PC-3 (cell line): Measurements from ENCODE around the gene UTS2B. TPM values are rescaled to one million over a fixed set of nuclear protein-coding genes. Genes with fewer than 3 reads are reported as not detected.

Experiments used
- ATAC-seq: fragments of 200-7000 bp; cut with Tn5 transposase; 2 replicates; pipeline ENCODE4 v1.9.1; 2020; ENCODE audit warnings: mild to moderate bottlenecking, moderate library complexity
- BruUV-seq: library from RNA; stranded (reverse); fragments of 400-500 nt; replicated peaks from 2 replicates; lab custom pipeline; 2021; lab: Mats Ljungman, UMichigan
- CTCF ChIA-PET: fragments of 300-600 bp; sonication (Branson Sonifier 250); formaldehyde crosslinking; loops from one replicate; lab custom pipeline; 2022; ENCODE audit warnings: antibody characterized with exemption; lab: Charles Lee
- POLR2A ChIA-PET: fragments of 300-600 bp; sonication (Branson Sonifier 250); formaldehyde crosslinking; loops from one replicate; lab custom pipeline; 2022; ENCODE audit warnings: antibody characterized with exemption; ENCODE audit not compliant: unreplicated experiment; lab: Charles Lee
- DNase-seq: peaks from one replicate; pipeline ENCODE4 v3.0.0-alpha.2; 2015
- H2AFZ ChIP-seq: fragments of 300-600 bp; sonication (generic); 2 replicates; pipeline ENCODE4 v1.6.0; 2016; ENCODE audit warnings: antibody characterized with exemption, low read length
- H3F3A ChIP-seq: fragments of 300-600 bp; sonication (generic); one replicate; pipeline ENCODE4 v1.6.0; 2017; ENCODE audit warnings: antibody characterized with exemption, low read length, control low read depth, mild to moderate bottlenecking; ENCODE audit not compliant: unreplicated experiment
- H3K27ac ChIP-seq: fragments of 300-600 bp; sonication (generic); 2 replicates; pipeline ENCODE4 v1.5.1; 2016; ENCODE audit warnings: mild to moderate bottlenecking, low read length
- H3K27me3 ChIP-seq: fragments of 300-600 bp; sonication (generic); 2 replicates; pipeline ENCODE4 v1.6.1; 2016; ENCODE audit warnings: low read length, mixed read lengths
- H3K36me3 ChIP-seq: fragments of 300-600 bp; sonication (generic); 2 replicates; pipeline ENCODE4 v1.6.1; 2016; ENCODE audit warnings: low read depth, mixed run types, low read length, mixed read lengths
- H3K4me1 ChIP-seq: fragments of 300-600 bp; sonication (generic); 2 replicates; pipeline ENCODE4 v1.5.1; 2016; ENCODE audit warnings: low read length; ENCODE audit not compliant: insufficient read depth
- H3K4me2 ChIP-seq: fragments of 300-600 bp; sonication (generic); 2 replicates; pipeline ENCODE4 v1.6.0; 2016; ENCODE audit warnings: low read length
- H3K4me3 ChIP-seq: fragments of 300-600 bp; sonication (generic); 2 replicates; pipeline ENCODE4 v1.5.1; 2016; ENCODE audit warnings: mild to moderate bottlenecking, low read length, mixed read lengths
- H3K79me2 ChIP-seq: fragments of 300-600 bp; sonication (generic); 2 replicates; pipeline ENCODE4 v1.6.1; 2017; ENCODE audit warnings: low read length, mixed read lengths
- H3K9ac ChIP-seq: fragments of 300-600 bp; sonication (generic); 2 replicates; pipeline ENCODE4 v1.6.0; 2016; ENCODE audit warnings: mild to moderate bottlenecking, low read length
- H3K9me2 ChIP-seq: fragments of 300-600 bp; sonication (generic); replicated peaks from 2 replicates; pipeline ENCODE4 v1.6.1; 2016; ENCODE audit warnings: mixed run types, low read length, mixed read lengths
- H3K9me3 ChIP-seq: fragments of 300-600 bp; sonication (generic); 2 replicates; pipeline ENCODE4 v1.6.1; 2016; ENCODE audit warnings: low read length, mixed read lengths
- H4K20me1 ChIP-seq: fragments of 300-600 bp; sonication (generic); 2 replicates; pipeline ENCODE4 v1.6.1; 2016; ENCODE audit warnings: low read length, mixed read lengths
- CTCF ChIP-seq: fragments of 300-600 bp; sonication (generic); conservative IDR thresholded peaks from 2 replicates; pipeline ENCODE4 v1.5.1; 2017; ENCODE audit warnings: antibody characterized with exemption, low read depth, mild to moderate bottlenecking, low read length
- EZH2 ChIP-seq: fragments of 300-600 bp; sonication (generic); IDR thresholded peaks from one replicate; pipeline ENCODE4 v1.6.1; 2017; ENCODE audit warnings: antibody characterized with exemption, mild to moderate bottlenecking, low read length; ENCODE audit not compliant: unreplicated experiment
- EZH2phosphoT487 ChIP-seq: fragments of 300-600 bp; sonication (generic); IDR thresholded peaks from 2 replicates; pipeline ENCODE4 v1.6.1; 2018; ENCODE audit warnings: mild to moderate bottlenecking, antibody characterized with exemption, low read length, borderline replicate concordance
- intact Hi-C: fragments of 100-400 bp; cut with micrococcal nuclease; formaldehyde crosslinking; loops from 2 replicates; pipeline ENCODE4 v1.9.0; 2023
- total RNA-seq: library from RNA; depleted of rRNA; stranded (reverse); fragments of >200 nt; gene quantifications from 2 replicates; pipeline ENCODE4 v1.2.3, GENCODE V29; 2014

Gene UTS2B
- total RNA-seq, 1 experiment from 2014 or later = not detected

GRCh38 chr3:191327526-191327925, 2.8 kb downstream of the UTS2B start:
- Histone ChIP-seq H3K9ac (no peak overlapping the region), H3K9me3 (no peaks in the 10 kb centered on the region), H3K4me1 (peaks cover 24% of the 10 kb centered on the region), H3K79me2 (peaks cover 38% of the 10 kb centered on the region), H2AFZ (no peak overlapping the region), H3K27me3 (no peaks in the 10 kb centered on the region), H3K9me2 (no peaks in the 10 kb centered on the region), H4K20me1 (no peaks in the 10 kb centered on the region), H3K27ac (no peak overlapping the region), H3K4me2 (no peak overlapping the region), H3K4me3 (no peak overlapping the region), H3F3A (peaks cover 7% of the 10 kb centered on the region), H3K36me3 (no peaks in the 10 kb centered on the region)
- TF ChIP-seq EZH2phosphoT487 (no peak), CTCF (no peak), EZH2 (no peak)
- DNase-seq (no peak), ATAC-seq (no peak)
- intact Hi-C loops = no loop called here
- no TSS peak for BruUV-seq
- ChIA-PET CTCF (no interaction called here), POLR2A (no interaction called here)

GRCh38 chr3:191324936-191325335, 5.4 kb downstream of the UTS2B start:
- H3K27ac ChIP-seq = no peak overlapping the region
- peaks cover 13% of the 10 kb centered on the region for H3K79me2 ChIP-seq
- ATAC-seq (no peak), DNase-seq (no peak)
- no peaks in the 10 kb centered on the region for H3K9me3 ChIP-seq
- H3K36me3 ChIP-seq = no peaks in the 10 kb centered on the region
- no peaks in the 10 kb centered on the region for H3F3A ChIP-seq
- no peak overlapping the region for H3K4me2 ChIP-seq
- peaks cover 9% of the 10 kb centered on the region; the same call in 1 of the 2 replicates for H3K4me1 ChIP-seq
- no peak overlapping the region for H2AFZ ChIP-seq
- POLR2A ChIA-PET = no interaction called here
- BruUV-seq = no TSS peak
- H3K9me2 ChIP-seq = no peaks in the 10 kb centered on the region
- CTCF ChIA-PET = no interaction called here
- intact Hi-C loops = no loop called here
- no peaks in the 10 kb centered on the region for H3K27me3 ChIP-seq
- no peaks in the 10 kb centered on the region for H4K20me1 ChIP-seq
- TF ChIP-seq EZH2 (no peak), CTCF (no peak), EZH2phosphoT487 (no peak)
- H3K9ac ChIP-seq = no peak overlapping the region
- no peak overlapping the region for H3K4me3 ChIP-seq

GRCh38 chr3:191321019-191321767, 9.1 kb downstream of the UTS2B start:
- DNase-seq (peak; percentile 27), ATAC-seq (peak; percentile 51)
- Histone ChIP-seq H2AFZ (no peak overlapping the region), H3K9me2 (no peaks in the 10 kb centered on the region), H3K4me3 (no peak overlapping the region), H3K9me3 (no peaks in the 10 kb centered on the region), H3K4me1 (no peaks in the 10 kb centered on the region), H4K20me1 (no peaks in the 10 kb centered on the region), H3K4me2 (no peak overlapping the region), H3K27me3 (no peaks in the 10 kb centered on the region), H3K9ac (no peak overlapping the region), H3F3A (no peaks in the 10 kb centered on the region), H3K27ac (no peak overlapping the region), H3K36me3 (no peaks in the 10 kb centered on the region), H3K79me2 (no peaks in the 10 kb centered on the region)
- POLR2A ChIA-PET = no interaction called here
- CTCF ChIA-PET = no interaction called here
- TF ChIP-seq EZH2 (no peak), EZH2phosphoT487 (no peak), CTCF (no peak)
- BruUV-seq = no TSS peak
- intact Hi-C loops = no loop called here
